HG03045 (cell line): ENCODE measurements around the gene TMEM72.

ENCODE experiments used
- ATAC-seq: cut with Tn5 transposase; IDR thresholded peaks from one replicate; pipeline ENCODE4 v1.9.1; 2021; ENCODE audit warnings: mild to moderate bottlenecking, moderate library complexity; ENCODE audit not compliant: unreplicated experiment

The TMEM72 gene

GRCh38 chr10:44932517-44933450 is 21.6 kb downstream of the TMEM72 start:
- peak; percentile 92 for ATAC-seq

- no peak for ATAC-seq
Measured at GRCh38 chr10:44933451-44934321, 22.5 kb downstream of the TMEM72 start.

GRCh38 chr10:44934416-44935200 is 23.5 kb downstream of the TMEM72 start:
- no peak for ATAC-seq

- ATAC-seq: no peak
Measured at GRCh38 chr10:44935201-44935965, 24.2 kb downstream of the TMEM72 start.

- no peak for ATAC-seq
Measured at GRCh38 chr10:44935966-44936295, 24.8 kb downstream of the TMEM72 start.

GRCh38 chr10:44936314-44936975 is 25.3 kb downstream of the TMEM72 start:
- no peak for ATAC-seq

GRCh38 chr10:44937196-44938005 is 26.3 kb downstream of the TMEM72 start:
- no peak for ATAC-seq

- no peak for ATAC-seq
Measured at GRCh38 chr10:44938956-44939355, 27.8 kb downstream of the TMEM72 start.

GRCh38 chr10:44939691-44940401 is 28.7 kb downstream of the TMEM72 start:
- ATAC-seq: no peak

GRCh38 chr10:44944354-44944753 is 33.2 kb downstream of the TMEM72 start:
- no peak for ATAC-seq

GRCh38 chr10:44946205-44946604 is 35.1 kb downstream of the TMEM72 start:
- peak; percentile 60 for ATAC-seq

- peak; percentile 70 for ATAC-seq
Measured at GRCh38 chr10:44947371-44948152, 36.4 kb downstream of the TMEM72 start.

GRCh38 chr10:44948642-44949041 is 37.5 kb downstream of the TMEM72 start:
- no peak for ATAC-seq

- no peak for ATAC-seq
Measured at GRCh38 chr10:44949127-44949802, 38.1 kb downstream of the TMEM72 start.

GRCh38 chr10:44949915-44950314 is 38.8 kb downstream of the TMEM72 start:
- ATAC-seq: no peak

GRCh38 chr10:44950326-44951225 is 39.4 kb downstream of the TMEM72 start:
- ATAC-seq: no peak
